Skin epidermis (tissue), 12 donors: Measurements from ENCODE around the gene ALOX5AP.

Experiments
- H3K27ac ChIP-seq, 21 experiments: fragments of 200-600 bp; sonication (generic) in 11 of 21; one replicate each; pipeline ENCODE4 v1.5.0; 2020; ENCODE audit warnings: mild to moderate bottlenecking in 3 of 21, inconsistent platforms in 2 of 21, moderate library complexity in 2 of 21
- H3K4me3 ChIP-seq, 7 experiments: fragments of 200-600 bp; sonication (generic) in 2 of 7; one replicate each; pipeline ENCODE4 v1.5.0; 2020; ENCODE audit warnings: inconsistent platforms in 2 of 7, mild to moderate bottlenecking in 2 of 7, moderate library complexity in 1 of 7

The ALOX5AP gene

DNA sequence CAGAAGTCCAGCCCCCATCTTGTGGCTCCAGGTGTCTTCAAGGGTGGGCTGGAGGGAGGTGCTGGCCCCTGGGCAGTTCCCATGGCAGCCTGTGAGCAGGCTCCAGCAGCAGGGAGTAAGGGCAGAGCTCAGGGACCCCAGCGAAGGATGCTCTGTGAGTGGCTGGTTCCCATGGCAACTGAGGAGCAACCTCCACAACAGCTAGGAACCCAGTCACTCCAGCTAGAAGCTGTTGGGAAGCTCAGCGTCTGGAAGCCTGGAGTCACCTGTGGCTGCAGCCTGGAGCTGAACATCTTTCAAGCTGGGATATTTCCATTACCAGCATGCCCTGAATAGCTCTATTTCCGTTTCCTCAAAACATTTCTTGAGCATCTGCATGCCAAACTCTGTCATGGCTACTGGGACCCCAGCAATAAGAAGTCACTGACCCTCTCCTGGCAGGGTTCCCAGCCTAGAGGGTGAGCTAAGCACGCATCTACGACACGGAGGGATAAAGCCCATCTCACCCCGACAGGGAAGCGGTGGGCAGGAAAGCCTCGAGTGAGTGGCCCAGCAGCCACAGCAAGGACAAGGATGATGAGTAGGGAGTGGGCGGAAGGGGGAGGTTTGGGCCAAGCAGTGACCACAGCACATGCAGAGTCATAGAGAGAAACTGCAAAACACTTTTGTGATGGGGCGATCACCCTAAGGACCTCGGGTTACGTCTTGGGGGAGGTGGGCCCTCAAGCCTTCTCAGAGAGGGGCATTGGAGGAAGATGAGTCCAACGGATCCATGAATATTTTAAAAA lies 52.6 kb downstream of the ALOX5AP start:
- no peak overlapping the region for H3K4me3 ChIP-seq

DNA sequence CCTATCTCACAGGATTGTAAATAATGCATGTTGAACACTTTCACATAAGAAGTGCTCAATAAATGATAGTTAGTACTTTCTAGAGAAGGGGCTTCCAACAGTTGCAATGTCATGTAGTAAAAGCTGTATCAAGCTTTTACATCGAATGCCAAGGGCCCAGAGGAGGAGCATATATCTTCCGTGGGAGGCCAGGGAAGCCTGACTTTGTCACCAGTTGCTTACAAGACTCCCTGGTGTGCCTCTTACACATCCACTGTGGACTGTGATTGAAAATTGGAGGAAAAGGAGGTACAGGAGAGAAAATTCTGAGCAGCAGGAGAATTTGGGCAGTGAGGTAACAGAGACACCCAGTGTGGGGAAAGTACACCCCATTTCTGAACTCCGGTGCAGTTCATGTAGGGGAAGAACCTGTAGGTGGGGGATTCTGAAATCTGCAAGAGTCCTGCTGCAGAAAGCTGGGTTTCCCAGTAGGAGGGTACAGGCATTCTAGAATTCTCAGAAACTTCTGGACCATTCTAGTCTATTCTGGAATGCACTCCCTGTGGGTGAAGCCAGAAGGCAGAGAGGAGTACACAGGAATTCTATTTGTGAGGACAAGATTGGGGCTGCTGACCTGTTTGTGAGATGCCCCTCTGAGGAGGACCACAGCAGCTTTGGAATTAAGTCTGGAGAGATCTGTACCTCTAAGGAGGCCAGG lies 54.0 kb downstream of the ALOX5AP start:
- no peak overlapping the region for H3K4me3 ChIP-seq
- no peak overlapping the region for H3K27ac ChIP-seq

More for the DNA sequence above, 52.6 kb downstream of the ALOX5AP start:
- H3K27ac ChIP-seq, result no peak overlapping the region

DNA sequence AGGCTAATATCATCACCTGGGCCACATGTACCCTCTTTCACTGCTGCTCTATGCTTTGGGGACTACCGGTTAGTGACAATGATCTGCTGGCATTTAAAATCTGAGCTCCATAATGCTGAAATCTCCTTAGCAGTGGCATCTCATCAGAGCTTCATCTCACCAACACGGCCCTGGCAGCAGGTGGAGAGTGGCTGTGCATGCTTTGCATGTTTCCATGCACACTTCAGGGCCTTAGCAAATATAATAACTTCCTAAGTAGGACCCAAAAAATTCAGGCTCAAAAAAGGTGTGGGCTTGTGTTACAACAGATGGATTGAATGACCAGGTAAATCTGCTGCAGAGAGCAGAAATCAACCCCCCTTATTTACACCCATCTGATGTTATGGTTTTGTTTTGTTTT lies 55.2 kb downstream of the ALOX5AP start:
- Histone ChIP-seq H3K27ac (no peak overlapping the region), H3K4me3 (no peak overlapping the region)

DNA sequence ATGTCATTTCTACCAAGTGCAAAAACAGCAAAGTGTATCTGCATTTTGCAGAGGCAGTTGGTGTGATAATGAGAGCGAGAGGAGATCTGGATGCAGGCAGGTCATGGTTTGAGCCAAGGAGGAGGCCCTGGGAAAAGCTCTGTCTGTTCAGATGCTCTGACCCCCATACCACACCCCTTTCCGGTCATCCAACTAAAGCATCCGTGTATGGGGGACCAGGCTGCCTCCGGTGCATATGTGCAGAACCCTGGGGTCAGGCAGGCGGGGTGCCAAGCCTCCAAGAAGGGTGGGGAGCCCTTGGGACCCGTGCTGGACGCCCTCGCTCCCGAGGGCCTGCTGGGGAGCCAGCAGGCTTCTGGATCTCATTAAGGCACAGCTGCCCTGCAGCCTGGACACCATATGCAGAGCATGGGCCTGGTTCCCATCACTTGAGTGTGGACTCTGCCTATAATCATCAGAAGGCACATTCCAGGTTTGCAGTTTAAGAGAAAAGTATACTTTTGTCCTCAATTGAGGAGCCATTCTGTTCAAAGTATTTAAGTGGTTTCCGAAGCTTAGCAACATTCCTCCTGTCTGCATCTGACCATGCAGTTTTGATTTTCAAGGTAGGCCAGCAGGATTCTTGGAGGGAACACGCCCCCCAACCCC lies 56.1 kb downstream of the ALOX5AP start:
- Histone ChIP-seq H3K27ac (peak overlapping the region in 6 of 21 experiments; percentile 43 to 78 (median 64)), H3K4me3 (no peak overlapping the region)

DNA sequence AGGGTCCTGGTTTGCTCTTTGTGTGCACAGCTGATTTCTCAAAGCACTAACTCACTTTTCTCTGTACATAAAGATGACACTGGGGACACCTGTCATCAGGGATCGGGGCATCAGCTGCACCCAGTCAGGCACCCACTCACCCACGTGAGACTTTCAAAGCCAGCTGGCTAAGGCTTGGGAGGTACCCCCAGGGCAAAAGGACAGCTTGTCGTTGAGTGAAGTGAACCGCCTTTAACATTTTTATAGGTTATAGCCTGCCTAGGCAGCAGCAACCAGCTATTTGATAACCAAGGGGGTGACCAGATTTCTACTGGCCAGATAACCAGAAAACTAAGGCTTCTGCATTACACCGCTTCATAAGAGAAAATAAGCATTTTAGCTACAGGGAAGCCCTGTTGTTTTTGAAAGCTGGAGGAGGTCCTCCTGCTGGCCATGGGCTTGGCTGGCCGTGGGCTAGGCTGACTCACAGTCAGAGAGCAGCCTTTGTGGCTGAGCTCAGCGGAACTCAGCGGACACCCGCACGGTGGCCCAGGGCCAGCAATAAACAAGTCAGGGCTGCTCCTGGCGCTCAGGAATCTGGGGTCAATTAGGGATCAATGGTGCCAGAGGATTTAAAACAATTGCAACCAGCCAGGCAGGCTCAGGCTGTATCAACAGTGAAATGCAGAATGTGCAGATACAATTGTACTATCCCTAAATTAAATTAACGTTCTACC lies 57.1 kb downstream of the ALOX5AP start:
- Histone ChIP-seq H3K27ac (peak overlapping the region in 13 of 21 experiments; percentile 3 to 78 (median 53)), H3K4me3 (no peak overlapping the region)

DNA sequence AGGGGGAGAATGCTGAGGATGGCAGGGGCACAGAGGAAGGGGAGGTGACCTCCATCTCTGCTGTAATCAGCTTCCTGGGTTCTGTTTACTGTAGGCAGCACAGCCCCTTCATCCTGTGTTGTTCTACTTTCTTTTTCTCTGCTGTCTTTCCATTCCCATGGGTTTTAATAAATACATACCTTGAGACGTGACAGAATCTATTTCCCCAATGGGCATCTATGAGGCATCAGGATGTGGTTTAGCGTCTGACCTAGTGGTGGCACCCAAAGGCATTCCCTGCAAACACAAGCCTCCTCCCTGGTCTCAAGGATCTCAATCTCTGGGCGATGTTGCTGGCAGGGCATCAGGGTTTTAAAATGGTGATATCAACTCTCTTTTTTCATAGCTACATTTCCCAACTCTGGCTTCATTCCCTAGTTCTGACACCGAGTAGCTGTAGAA lies 60.8 kb downstream of the ALOX5AP start:
- Histone ChIP-seq H3K4me3 (peak overlapping the region in 1 of 7 experiments; percentile 3), H3K27ac (peak overlapping the region in 10 of 21 experiments; percentile 3 to 76 (median 30))

DNA sequence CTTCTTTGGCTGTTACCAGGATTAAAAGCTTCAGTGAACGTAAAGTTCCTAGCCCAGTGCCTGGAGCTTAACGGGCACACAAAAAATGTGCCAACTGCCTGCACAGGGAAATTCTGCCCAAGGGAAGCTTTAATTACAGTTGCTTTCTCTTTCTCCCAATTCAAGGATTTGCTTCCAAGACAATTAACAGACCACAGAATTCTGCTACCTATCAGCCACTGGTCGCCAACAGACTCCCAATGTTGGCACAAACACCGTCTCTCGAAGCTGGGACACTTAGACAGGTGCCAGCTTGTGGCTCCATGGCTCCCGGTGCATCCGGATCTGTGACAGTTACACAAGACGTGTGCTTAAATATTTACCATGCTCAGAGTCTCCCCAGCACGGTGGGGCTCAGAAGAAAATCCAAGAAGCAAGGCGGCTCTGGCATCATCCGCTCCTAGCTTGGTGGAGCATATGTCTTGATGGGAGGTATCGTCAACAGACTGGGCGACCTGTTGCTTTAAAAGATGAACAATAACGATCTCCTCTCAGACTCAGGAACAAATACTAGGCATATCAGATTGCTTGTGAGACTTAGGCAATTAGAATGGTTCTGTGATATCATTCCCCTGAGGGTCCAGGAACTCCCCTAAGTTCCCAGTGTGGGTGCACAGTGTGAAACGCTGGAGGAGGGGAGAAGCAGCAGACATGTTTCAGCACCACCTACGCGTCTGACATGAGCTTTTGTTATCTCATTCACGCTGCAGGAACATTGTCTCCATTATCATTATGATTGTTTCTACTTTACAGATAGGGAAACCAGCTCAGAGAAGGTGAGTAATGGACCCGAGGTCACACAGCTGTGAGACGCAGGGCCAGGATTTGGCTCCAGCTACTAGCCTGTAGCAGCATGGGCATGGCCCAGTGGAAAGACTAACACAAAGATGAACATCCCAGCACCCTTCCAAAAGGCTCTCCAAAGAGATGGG lies 61.6 kb downstream of the ALOX5AP start:
- peak overlapping the region in 2 of 7 experiments; percentile 3 to 26 for H3K4me3 ChIP-seq
- H3K27ac ChIP-seq, result peak overlapping the region in 9 of 21 experiments; percentile 3 to 76 (median 35)

DNA sequence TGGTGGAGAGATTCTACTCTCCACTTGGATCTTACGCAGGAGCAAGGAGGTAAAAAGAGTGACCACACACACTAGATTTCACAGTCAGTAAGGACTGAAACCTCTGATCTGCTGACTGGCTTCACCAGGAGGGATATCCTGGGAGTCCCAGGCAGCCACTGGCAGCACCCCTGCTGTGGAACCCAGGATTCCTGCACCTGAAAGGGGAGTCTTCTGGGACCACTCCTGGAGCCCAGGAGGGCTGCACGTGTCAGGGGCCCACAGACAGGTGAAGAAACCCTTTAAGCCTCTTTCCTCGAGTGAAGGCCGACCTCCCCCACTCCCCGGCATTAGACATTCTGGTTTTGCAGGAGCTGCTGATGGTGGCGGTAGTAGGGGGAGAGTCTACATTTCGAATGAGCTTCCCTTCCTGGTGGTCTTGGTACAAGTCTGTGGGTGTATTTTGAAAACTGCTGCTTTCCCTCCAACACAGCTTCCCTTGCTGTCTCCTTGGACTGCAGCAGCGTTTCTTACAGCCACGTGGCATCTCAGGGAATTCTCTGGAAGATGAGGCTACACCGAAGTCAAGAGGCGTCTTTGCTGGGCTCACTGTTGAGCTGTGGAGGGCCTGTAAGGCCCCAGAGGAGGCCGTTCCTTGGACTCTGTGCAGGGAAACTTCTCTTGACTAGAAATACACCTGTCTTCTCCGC lies 62.6 kb downstream of the ALOX5AP start:
- Histone ChIP-seq H3K27ac (peak overlapping the region in 3 of 21 experiments; percentile 17 to 76 (median 43)), H3K4me3 (no peak overlapping the region)

DNA sequence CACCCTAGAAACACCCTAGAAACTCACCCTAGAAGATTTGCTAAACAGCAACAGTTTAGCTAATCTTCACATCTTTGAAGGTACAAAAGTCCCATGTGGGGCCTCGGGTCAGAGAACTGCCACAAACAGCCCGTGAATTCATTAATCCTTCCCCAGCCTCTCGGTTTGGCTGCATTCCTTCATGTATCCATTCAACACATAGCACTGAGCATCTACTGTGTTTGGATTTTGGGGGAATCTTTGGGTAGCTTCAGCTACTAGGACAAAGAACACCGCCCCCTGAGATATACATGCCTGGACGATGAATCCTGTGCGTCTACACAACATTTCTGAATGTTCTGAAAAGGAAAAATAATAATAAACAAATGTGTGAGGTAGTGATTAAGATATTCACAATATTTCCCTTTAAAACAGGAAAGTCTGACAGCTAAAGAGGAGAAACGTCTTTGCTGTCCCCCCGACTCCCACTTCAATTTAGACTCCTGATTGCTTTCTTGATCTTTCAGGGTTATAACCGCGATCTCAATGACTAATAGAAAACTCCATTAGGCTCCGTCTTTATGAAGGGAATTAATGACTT lies 63.5 kb downstream of the ALOX5AP start:
- H3K27ac ChIP-seq, result peak overlapping the region in 5 of 21 experiments; percentile 11 to 76 (median 39)

DNA sequence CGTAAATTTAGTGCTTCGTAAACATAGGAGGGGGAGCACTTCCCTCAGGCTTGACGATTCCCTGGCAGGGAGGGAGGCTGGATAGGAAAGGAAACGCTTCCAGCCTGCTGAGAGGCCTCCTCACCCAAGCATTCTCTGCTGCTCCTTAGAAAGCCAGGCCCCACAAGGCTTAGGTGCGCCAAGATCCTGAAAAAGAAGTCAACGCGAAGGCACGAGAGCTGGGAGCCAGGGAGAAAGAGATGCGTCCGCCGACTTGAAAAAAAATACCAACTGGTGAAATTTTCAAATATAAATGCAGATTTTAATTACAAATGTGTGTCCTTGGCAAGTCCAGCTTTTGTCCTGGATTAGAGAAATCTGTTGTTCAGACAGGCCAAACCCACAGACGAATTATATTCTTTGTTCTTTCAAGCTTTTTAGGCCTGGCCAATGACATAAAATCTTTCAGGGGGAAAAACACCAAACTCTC lies 64.0 kb downstream of the ALOX5AP start:
- H3K27ac ChIP-seq, result peak overlapping the region in 5 of 21 experiments; percentile 11 to 76 (median 39)
- no peak overlapping the region for H3K4me3 ChIP-seq

More for the DNA sequence above, 63.5 kb downstream of the ALOX5AP start:
- no peak overlapping the region for H3K4me3 ChIP-seq

DNA sequence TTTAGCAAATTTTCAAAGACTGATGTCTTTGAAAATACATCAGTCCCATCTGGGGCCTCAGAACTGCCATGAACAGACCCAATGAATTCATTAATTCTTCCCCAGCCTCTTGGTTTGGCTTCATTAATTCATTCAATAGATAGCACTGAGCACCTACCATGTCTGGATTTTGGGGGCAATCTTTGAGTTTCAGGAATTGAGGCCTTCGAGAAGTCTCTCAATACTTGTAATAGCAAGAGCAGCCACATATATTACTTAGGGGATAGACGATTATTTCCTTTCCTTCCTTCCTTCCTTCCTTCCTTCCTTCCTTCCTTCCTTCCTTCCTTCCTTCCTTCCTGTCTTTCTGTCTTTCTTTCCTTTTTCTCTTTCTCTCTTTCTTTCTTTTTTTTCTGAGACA lies 64.8 kb downstream of the ALOX5AP start:
- Histone ChIP-seq H3K4me3 (no peak overlapping the region), H3K27ac (peak overlapping the region in 1 of 21 experiments; percentile 76)

DNA sequence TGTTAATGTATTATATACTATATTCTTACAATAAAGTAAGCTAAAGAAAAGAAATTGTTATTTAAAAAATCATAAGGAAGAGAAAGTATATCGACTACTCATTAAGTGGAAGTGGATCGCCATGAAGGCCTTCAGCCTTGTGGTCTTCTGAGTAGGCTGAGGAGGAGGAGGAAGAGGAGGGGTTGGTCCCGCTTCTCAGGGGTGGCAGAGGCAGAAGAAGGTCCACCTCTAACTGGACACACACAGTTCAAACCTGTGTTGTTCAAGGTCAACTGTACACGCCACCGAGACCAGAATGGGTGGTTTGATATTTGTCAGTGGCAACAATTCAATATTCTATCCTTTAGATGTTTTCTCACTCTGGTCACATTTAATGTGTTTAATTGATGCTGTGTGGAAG lies 67.2 kb downstream of the ALOX5AP start:
- H3K27ac ChIP-seq, result peak overlapping the region in 3 of 21 experiments; percentile 56 to 74 (median 63)
- peak overlapping the region in 1 of 7 experiments; percentile 27 for H3K4me3 ChIP-seq

DNA sequence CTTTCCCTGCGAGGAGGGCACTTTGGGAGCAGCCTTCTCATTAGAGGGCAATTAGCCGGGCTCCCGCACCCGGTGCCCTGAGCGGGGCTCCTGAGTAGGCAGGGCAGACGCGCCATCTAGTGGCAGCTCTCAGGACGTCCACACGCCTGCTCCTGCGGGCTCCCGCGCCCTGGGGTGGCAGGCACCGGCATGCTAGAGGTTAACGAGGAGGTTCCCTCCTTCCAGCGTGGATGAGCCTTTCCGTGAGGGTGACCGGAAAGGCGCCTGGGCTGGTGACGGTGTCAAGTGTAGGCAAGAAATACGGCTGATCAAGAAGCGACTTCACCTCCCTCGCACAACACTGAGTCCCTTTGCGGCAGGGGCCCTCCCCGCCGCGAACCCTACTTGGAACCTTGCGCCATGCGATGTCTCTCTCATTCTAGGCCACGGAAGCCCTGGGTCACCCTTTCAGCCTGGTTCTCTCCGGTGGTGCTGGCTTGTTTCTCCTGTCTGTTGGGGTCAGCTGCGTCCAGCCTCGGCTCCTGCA lies 67.7 kb downstream of the ALOX5AP start:
- H3K27ac ChIP-seq, result peak overlapping the region in 13 of 21 experiments; percentile 3 to 74 (median 56)
- H3K4me3 ChIP-seq, result peak overlapping the region in 6 of 7 experiments; percentile 3 to 32 (median 18)

DNA sequence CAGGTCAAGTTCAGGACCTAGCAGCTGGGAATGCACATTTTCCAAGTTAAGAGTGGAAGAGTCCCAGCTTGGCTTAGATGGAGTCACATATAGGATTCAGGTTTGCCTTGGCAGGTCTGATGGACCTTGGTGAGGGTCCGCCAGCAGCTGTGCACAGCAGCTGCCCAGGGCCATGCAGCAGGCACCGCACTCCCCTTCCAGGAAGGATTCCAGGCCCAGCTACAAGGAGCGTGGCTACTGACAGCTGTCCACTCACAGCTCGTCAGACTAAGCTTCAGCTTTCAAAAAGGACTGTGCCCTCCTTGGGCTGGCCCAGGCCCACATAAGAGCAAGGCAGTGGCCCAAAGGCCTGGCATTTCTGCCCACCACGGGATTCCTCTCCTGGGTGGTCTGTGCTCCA lies 68.4 kb downstream of the ALOX5AP start:
- Histone ChIP-seq H3K4me3 (peak overlapping the region in 1 of 7 experiments; percentile 32), H3K27ac (peak overlapping the region in 4 of 21 experiments; percentile 40 to 74 (median 57))

DNA sequence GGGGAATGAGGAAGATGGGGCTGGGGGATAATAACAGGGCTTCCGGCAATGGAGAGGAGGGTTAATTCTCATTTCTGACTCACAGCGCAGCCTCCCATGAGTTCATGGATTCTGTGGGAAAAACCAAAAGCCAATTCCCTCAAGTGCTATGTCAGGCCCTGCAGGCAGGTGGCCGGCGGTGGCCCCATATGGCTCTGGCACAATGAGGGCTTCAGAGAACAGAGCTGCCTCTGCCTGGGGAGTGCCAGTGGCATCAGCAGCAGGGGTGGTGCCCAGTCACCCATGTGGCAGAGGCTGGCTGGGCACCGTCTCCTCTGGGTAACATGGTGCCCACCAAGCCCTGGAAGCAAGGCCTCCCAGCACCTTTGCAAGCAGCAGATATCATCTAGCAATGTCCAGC lies 69.1 kb downstream of the ALOX5AP start:
- no peak overlapping the region for H3K27ac ChIP-seq
- H3K4me3 ChIP-seq, result no peak overlapping the region

DNA sequence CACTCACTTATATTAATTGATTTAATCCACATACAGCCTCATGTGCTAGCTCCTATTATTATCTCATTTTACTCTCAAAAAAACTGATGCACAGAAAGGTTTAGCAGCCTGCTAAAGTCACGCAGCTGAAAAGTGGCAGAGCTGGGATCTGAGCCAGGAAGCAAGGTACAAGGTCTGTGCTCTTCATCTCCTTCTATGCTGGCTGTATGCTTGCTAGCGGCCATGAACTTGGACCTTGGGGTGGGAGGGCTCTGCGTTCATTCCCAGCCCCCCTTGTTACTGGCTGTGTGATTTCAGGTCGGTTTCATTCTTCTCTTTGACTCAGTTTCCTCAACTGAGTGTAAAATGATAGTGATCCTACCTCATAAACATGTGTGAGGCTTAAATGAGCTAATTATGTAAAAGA lies 69.8 kb downstream of the ALOX5AP start:
- Histone ChIP-seq H3K27ac (peak overlapping the region in 7 of 21 experiments; percentile 10 to 70 (median 33)), H3K4me3 (no peak overlapping the region)

DNA sequence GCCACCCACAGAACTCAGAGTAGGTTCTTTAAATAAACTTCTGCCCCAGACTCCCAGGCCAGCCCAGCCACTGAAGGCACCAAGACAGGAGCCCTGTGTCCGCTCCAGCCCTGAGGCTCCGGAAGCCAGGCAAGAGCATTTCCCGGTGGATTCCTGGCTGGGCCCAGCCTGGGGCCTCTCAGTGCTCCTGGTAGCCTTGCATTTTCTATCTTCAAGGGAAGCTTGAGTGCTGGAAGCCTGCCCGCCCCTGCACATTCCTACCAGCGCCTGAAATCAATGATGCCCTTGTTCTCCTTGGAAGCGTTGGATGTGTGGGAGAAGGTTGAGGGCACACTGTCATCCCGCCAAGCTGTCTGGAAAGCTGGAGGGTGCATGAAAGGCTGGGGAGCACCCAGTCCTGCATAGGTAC lies 70.3 kb downstream of the ALOX5AP start:
- Histone ChIP-seq H3K27ac (peak overlapping the region in 9 of 21 experiments; percentile 10 to 70 (median 56)), H3K4me3 (no peak overlapping the region)
